Mucosa of descending colon (tissue), 3 donors: ENCODE results near the gene CSNK1G1. TPM values are rescaled to one million over a fixed set of nuclear protein-coding genes. Genes with fewer than 3 reads are reported as not detected.
"Not testable (repeated sequence)": the region's sequence is repeated elsewhere in the genome, so short reads cannot be mapped to it uniquely, and the experiment has no call there.

Source experiments
- ATAC-seq: fragments of 200-7000 bp; cut with Tn5 transposase; one replicate; pipeline ENCODE4 v1.9.1; 2020; ENCODE audit warnings: mild to moderate bottlenecking, moderate library complexity
- DNase-seq, 3 donors: peaks; one replicate each; pipeline ENCODE4 v3.0.0-alpha.2; 2020
- H3K36me3 ChIP-seq: fragments of 200-600 bp; one replicate; pipeline ENCODE4 v1.8.0; 2021; ENCODE audit warnings: low read depth, mild to moderate bottlenecking
- H3K4me1 ChIP-seq: fragments of 200-600 bp; one replicate; pipeline ENCODE4 v1.8.0; 2021; ENCODE audit warnings: low read depth, mild to moderate bottlenecking
- H3K4me3 ChIP-seq: fragments of 200-600 bp; one replicate; pipeline ENCODE4 v1.8.0; 2021; ENCODE audit warnings: mild to moderate bottlenecking
- H3K9me3 ChIP-seq: fragments of 200-600 bp; one replicate; pipeline ENCODE4 v1.8.0; 2021; ENCODE audit warnings: mild to moderate bottlenecking
- CTCF ChIP-seq: fragments of 200-600 bp; IDR thresholded peaks from one replicate; pipeline ENCODE4 v1.8.0; 2022; ENCODE audit warnings: antibody characterized with exemption, mild to moderate bottlenecking
- intact Hi-C, 2 donors: fragments of 100-400 bp; cut with DNase I in 1 of 2; cut with micrococcal nuclease in 1 of 2; formaldehyde crosslinking; loops; one replicate each; pipeline versions ENCODE4 v1.11.0 to v1.11.1; 2022; cut with DNase I, micrococcal nuclease
- total RNA-seq, 3 donors: library from RNA; stranded (reverse); fragmentation: NEBNext Ultra II Directional in 2 of 3; extraction: Animal tissue kit (Norgen Biotek cat#: 25700) in 2 of 3; gene quantifications; one replicate each; pipeline versions ENCODE4 v1.2.1 to v1.2.4, GENCODE V29; 2021 to 2023
- donor health status: DM: no; HTN: no; CAD: no; lungs with moderate emphysema.
- donor health status: DM: no; HTN: no; CAD: no.
- donor health status: DM: no; HTN: yes; CAD: no.

The CSNK1G1 gene
- total RNA-seq, 3 donors from 2014 or later: 19.1 to 22.3 (median 22.3) TPM

GRCh38 chr15:64222573-64223366 is 133.2 kb downstream of the CSNK1G1 start:
- Histone ChIP-seq H3K9me3 (no peaks in the 10 kb centered on the region), H3K4me3 (no peak overlapping the region), H3K4me1 (peaks cover 6% of the 10 kb centered on the region), H3K36me3 (no peaks in the 10 kb centered on the region)
- intact Hi-C loops: no loop called here
- DNase-seq (no peak), ATAC-seq (no peak)
- no peak for TF ChIP-seq CTCF

DNA sequence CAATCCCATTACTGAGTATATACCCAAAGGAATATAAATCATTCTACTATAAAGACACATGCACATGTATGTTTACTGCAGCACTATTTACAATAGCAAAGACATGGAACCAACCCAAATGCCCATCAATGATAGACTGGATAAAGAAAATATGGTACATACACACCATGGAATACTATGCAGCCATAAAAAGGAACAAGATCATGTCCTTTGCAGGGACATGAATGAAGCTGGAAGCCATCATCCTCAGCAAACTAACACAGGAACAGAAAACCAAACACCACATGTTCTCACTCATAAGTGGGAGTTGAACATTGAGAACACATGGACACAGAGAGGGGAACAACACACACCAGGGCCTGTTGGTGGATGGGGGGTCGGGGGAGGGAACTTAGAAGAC is 134.1 kb downstream of the CSNK1G1 start:
- H3K9me3 ChIP-seq, H3K4me3 ChIP-seq, H3K36me3 ChIP-seq, DNase-seq, ATAC-seq, H3K4me1 ChIP-seq, intact Hi-C loops: not testable (repeated sequence)

DNA sequence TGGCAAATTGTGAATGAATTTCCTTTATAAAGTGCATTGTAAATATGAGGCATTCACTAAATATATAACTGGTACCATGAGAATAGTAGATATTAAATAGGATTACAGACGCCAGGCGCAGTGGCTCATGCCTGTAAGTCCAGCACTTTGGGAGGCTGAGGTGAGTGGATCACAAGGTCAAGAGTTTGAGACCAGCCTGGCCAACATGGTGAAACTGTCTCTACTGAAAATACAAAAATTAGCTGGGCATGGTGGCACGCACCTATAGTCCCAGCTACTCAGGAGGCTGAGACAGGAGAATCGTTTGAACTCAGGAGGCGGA is 138.6 kb downstream of the CSNK1G1 start:
- H3K36me3 ChIP-seq, H3K4me1 ChIP-seq, ATAC-seq, DNase-seq, intact Hi-C loops, H3K9me3 ChIP-seq, H3K4me3 ChIP-seq: not testable (repeated sequence)

- Histone ChIP-seq H3K9me3 (no peaks in the 10 kb centered on the region), H3K36me3 (no peaks in the 10 kb centered on the region), H3K4me3 (no peak overlapping the region), H3K4me1 (no peaks in the 10 kb centered on the region)
- DNase-seq (no peak), ATAC-seq (peak; percentile 65)
- intact Hi-C loops: no loop called here
- no peak for TF ChIP-seq CTCF
These were observed 139.1 kb downstream of the CSNK1G1 start for GRCh38 chr15:64216730-64217428.

DNA sequence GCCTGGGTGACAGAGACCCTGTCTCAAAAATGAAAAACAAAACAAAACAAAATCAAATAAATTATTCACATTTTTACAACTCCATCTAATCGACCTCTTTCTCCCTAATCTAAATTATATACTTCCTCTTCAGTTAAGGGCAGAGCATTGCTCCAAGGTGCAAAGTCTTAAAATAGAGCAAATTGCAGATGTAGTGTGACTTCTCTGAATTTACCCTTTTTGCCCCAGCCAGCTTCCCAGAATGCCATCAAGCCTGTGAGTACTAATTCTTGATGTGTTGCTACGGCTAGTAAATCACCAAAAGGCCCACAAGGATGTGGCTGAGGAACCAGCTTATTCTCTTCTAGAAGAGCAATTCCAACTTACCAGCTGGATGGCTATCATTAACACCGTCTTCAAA is 139.8 kb downstream of the CSNK1G1 start:
- intact Hi-C loops: no loop called here
- no peak for TF ChIP-seq CTCF
- H3K9me3 ChIP-seq: no peaks in the 10 kb centered on the region
- no peaks in the 10 kb centered on the region for H3K4me1 ChIP-seq
- no peak overlapping the region for H3K4me3 ChIP-seq
- DNase-seq: no peak
- no peaks in the 10 kb centered on the region for H3K36me3 ChIP-seq
- peak; percentile 58 for ATAC-seq

GRCh38 chr15:64213646-64214045 is 142.3 kb downstream of the CSNK1G1 start:
- H3K9me3 ChIP-seq: no peaks in the 10 kb centered on the region
- ATAC-seq: no peak
- H3K4me3 ChIP-seq: no peak overlapping the region
- no peaks in the 10 kb centered on the region for H3K4me1 ChIP-seq
- no peak for DNase-seq
- intact Hi-C loops: no loop called here
- no peaks in the 10 kb centered on the region for H3K36me3 ChIP-seq
- TF ChIP-seq CTCF: no peak
